ENCODE results near the gene HAP1. TPM values are rescaled to one million over a fixed set of nuclear protein-coding genes. Genes with fewer than 3 reads are reported as not detected.

Gene HAP1
- total and polyA plus RNA-seq, 3 donors from 2014 or later = 1.9 to 5.3 (median 2.9) TPM

DNA sequence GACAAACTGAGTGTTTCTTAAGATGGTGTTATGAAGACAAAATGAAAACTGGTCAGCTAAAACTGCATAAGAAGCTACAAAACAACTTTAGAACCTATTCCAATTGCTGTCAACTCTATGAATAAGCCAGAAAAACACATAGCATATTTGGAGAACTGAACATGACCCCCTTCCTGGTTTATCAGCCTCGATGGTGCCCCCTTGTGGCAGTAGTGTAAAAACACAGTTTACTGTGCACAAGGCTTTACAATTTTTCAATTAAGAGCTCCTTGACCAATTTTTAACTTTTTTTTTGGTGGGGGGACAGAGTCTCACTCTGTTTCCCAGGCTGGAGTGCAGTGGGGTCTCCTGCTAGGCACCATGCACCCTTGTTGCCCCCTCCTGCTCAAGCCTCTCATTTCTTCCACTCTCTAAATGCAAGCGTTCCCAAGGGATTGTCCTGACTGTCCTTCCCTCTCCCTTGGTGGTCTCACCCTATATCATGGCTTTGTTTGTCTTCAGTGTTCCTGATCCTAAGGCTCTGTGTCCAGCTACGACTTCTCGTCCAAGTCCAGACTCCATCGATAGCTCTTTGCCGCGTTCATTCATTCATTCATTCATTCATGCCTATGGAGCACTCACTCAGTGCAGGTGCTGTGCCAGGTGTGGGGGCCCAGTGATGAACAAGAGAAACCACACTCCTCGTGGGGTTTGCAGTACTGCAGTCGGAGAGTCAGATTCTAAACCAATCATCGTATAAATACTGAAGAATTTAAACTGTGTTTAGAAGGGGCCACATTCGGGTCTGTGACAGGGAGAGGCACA is 38.3 kb downstream of the HAP1 start:
- Histone ChIP-seq H3K36me3 (ENCODE audit: low read depth, missing control alignments) (no peaks in the 10 kb centered on the region), H3K9me3 (no peaks in the 10 kb centered on the region), H3K27ac (no peak overlapping the region), H3K4me3 (no peak overlapping the region), H3K4me1 (no peaks in the 10 kb centered on the region), H3K27me3 (no peaks in the 10 kb centered on the region)
- intact Hi-C loops (cut with DNase I; ENCODE audit: low total_unique reads) = no loop called here
- no peak for TF ChIP-seq POLR2A (IDR thresholded peaks at IDR 0.05)
- TF ChIP-seq, protein P1, sequence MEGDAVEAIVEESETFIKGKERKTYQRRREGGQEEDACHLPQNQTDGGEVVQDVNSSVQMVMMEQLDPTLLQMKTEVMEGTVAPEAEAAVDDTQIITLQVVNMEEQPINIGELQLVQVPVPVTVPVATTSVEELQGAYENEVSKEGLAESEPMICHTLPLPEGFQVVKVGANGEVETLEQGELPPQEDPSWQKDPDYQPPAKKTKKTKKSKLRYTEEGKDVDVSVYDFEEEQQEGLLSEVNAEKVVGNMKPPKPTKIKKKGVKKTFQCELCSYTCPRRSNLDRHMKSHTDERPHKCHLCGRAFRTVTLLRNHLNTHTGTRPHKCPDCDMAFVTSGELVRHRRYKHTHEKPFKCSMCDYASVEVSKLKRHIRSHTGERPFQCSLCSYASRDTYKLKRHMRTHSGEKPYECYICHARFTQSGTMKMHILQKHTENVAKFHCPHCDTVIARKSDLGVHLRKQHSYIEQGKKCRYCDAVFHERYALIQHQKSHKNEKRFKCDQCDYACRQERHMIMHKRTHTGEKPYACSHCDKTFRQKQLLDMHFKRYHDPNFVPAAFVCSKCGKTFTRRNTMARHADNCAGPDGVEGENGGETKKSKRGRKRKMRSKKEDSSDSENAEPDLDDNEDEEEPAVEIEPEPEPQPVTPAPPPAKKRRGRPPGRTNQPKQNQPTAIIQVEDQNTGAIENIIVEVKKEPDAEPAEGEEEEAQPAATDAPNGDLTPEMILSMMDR (IDR thresholded peaks at IDR 0.05) = peak; percentile 64 to 95 (median 85)
- WGBS, 2 donors = 55 to 65% methylated on average over 11 of the region's 11 CpGs
- DNase-seq = peak; percentile 37

DNA sequence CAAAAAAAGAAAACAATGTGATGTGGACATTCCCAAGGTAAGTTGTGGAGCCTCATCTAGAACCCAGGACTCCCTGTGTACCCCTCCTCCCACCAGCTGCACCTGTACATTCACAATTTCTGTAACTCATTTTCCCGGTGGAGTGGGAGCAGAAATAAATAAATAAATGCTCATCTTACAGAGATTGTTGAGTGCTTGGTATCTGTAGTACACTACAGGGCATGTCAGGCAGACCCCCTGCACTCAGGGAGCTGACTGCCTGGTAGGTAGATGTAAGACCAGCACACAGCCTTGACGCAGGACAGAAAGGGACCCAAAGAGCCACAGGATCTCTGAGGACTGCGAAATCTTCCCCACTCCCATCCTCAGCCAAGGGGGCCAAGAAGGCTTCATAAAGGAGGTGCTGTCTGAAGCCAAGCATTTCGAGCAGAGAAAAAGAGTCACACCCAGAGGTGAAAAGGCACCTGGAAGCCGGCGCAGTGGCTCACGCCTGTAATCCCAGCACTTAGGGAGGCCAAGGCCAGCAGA is 39.2 kb downstream of the HAP1 start:
- no peaks in the 10 kb centered on the region for H3K9me3 ChIP-seq
- whole genome bisulfite sequencing, 2 donors = 81 to 90% methylated on average over 7 of the region's 7 CpGs
- H3K27me3 ChIP-seq = no peaks in the 10 kb centered on the region
- peaks cover 4% of the 10 kb centered on the region for H3K36me3 ChIP-seq (ENCODE audit: low read depth, missing control alignments)
- TF ChIP-seq, protein P1 (IDR thresholded peaks at IDR 0.05) = no peak
- no peak for TF ChIP-seq POLR2A (IDR thresholded peaks at IDR 0.05)
- intact Hi-C loops (cut with DNase I; ENCODE audit: low total_unique reads) = no loop called here
- H3K4me3 ChIP-seq = no peak overlapping the region
- no peak for DNase-seq
- peaks cover 9% of the 10 kb centered on the region for H3K4me1 ChIP-seq
- no peak overlapping the region for H3K27ac ChIP-seq

DNA sequence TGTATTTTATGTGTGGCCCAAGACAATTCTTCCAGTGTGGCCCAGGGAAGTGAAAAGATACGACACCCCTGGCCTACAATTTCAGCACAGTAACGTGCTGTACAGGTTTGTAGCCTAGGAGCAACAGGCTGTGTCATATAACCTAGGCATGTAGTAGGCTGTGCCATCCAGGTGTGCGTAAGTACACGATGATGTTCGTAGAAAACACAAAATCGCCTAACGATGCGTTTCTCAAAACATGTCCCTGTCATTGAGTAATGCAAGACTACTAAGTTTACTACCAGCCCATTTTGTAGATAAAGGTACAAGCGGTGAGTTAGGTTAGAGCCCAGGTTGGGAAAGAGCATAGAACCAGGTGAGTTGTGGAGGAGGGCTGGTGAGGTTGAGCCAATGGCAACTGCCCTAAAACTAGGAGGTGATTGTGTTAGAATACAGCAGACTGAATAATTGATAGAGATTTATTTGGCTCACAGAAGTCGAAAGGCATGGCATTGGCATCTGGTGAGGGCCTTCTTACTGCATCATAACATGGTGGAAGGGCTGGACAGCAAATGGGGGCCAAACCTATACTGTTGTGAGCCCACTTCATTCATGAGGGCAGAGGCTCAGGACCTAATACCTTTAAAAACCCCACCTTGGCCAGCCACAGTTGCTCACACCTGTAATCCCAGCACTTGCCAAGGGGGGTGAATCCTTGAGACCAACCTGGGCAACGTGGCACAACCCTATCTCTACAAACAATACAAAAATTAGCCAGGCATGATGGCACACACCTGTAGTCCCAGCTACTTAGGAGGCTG is 41.5 kb downstream of the HAP1 start:
- H3K9me3 ChIP-seq = no peaks in the 10 kb centered on the region
- H3K4me1 ChIP-seq = peaks cover 15% of the 10 kb centered on the region
- WGBS, 2 donors = 90 to 91% methylated on average over 11 of the region's 11 CpGs
- DNase-seq = no peak
- no peak overlapping the region for H3K4me3 ChIP-seq
- TF ChIP-seq, protein P1 (IDR thresholded peaks at IDR 0.05) = no peak
- no peak for TF ChIP-seq POLR2A (IDR thresholded peaks at IDR 0.05)
- H3K27ac ChIP-seq = peak overlapping the region in 1 of 2 donors; percentile 30
- intact Hi-C loops (cut with DNase I; ENCODE audit: low total_unique reads) = no loop called here
- peaks cover 4% of the 10 kb centered on the region for H3K36me3 ChIP-seq (ENCODE audit: low read depth, missing control alignments)
- no peaks in the 10 kb centered on the region for H3K27me3 ChIP-seq

DNA sequence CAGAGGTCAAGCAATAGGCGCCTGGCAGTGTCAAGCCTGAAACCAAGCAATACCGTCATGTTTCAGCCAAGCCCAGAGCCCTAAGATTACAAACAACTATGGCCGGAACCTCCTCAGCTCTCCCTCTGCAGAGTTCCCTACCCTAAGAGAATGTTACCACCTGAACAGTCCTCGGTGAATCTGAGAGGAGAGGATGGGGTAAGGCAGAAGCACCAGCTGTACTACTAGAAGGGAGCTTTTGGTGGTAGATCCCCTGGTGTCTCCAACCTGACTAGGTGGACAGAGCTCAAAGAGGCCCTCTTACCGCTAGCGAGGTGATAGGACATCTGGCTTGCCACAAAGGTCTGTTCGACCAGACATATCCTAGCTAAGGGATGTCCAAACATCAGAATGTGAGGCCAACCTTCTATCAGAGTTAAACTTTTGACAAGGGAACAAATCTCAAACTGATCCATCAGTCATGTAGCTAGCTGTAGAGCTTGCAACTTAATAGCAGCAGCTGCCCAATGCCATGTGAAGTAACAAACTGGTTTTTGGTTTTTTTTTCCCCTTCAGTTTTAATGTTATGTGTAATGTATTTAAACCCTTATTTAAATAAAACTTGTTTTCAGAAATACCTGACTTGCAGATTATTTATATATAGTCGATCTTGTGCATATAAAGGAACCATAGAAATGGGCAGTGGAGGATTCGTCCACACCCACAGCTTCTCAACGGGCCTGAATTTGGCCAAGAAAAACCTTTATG is 43.2 kb downstream of the HAP1 start:
- Histone ChIP-seq H3K27me3 (no peaks in the 10 kb centered on the region), H3K4me1 (peaks cover 18% of the 10 kb centered on the region), H3K27ac (no peak overlapping the region), H3K36me3 (ENCODE audit: low read depth, missing control alignments) (peaks cover 4% of the 10 kb centered on the region), H3K9me3 (no peaks in the 10 kb centered on the region), H3K4me3 (no peak overlapping the region)
- TF ChIP-seq, protein P1 (IDR thresholded peaks at IDR 0.05) = no peak
- no peak for TF ChIP-seq POLR2A (IDR thresholded peaks at IDR 0.05)
- WGBS, 2 donors = 70 to 76% methylated on average over 10 of the region's 10 CpGs
- DNase-seq = no peak
- intact Hi-C loops (cut with DNase I; ENCODE audit: low total_unique reads) = no loop called here
